ENCODE results near the gene LRRC73. TPM values are rescaled to one million over a fixed set of nuclear protein-coding genes. Genes with fewer than 3 reads are reported as not detected.

Gene LRRC73
- total and polyA plus RNA-seq, 2 of the 8 experiments (the other 6 are each of a cell fraction or from before 2014, with no cell fraction given) = 0.24 to 0.26 TPM

GRCh38 chr6:43493230-43493629 lies 16.9 kb downstream of the LRRC73 start:
- Histone ChIP-seq H2BK5ac (ENCODE audit: low read depth, low read length) (no peak overlapping the region), H2AFZ (ENCODE audit: low read length) (no peak overlapping the region), H4K5ac (ENCODE audit: insufficient read length, low read depth, low read length) (no peak overlapping the region), H4K20me1 (replicated peaks in 1 of 2; ENCODE audit: control insufficient read depth in 1 of 2, insufficient read depth in 2 of 2, low read length in 2 of 2) (peaks cover 19 to 41% of the 10 kb centered on the region in 2 experiments), H4K8ac (ENCODE audit: extremely low read depth, insufficient read depth, low read length) (no peak overlapping the region), H3K36me3 (ENCODE audit: control insufficient read depth in 2 of 4, insufficient read depth in 4 of 4, low read length in 3 of 4) (peaks cover 0 to 2% (median 0%) of the 10 kb centered on the region in 4 experiments; a peak in 3 of 8 replicates), H3K27ac (ENCODE audit: low read depth, low read length) (no peak overlapping the region), H3K4ac (replicated peaks; ENCODE audit: insufficient read length, low read depth, low read length) (no peak overlapping the region), H3K23ac (ENCODE audit: insufficient read length) (no peak overlapping the region), H2AK5ac (ENCODE audit: low read depth, low read length) (no peak overlapping the region), H2BK12ac (ENCODE audit: low read depth, low read length) (no peak overlapping the region), H3K9ac (replicated peaks in 1 of 4; ENCODE audit: extremely low read depth in 1 of 4, low read depth in 3 of 4, low read length in 3 of 4) (peak overlapping the region in 1 of 4 experiments; percentile 37; a peak in 1 of 7 replicates), H3K4me2 (ENCODE audit: insufficient read depth in 1 of 2, low read depth in 2 of 2, low read length in 2 of 2) (no peak overlapping the region), H3K14ac (ENCODE audit: insufficient read length) (no peak overlapping the region), H3K79me2 (ENCODE audit: control insufficient read depth in 1 of 2, insufficient read depth in 2 of 2, low read length in 2 of 2) (peaks cover 4 to 51% of the 10 kb centered on the region in 2 experiments; a peak in 3 of 4 replicates), H3K4me1 (replicated peaks in 1 of 4; ENCODE audit: control insufficient read depth in 3 of 4, insufficient read depth in 4 of 4, low read length in 3 of 4) (peaks cover 7 to 19% (median 15%) of the 10 kb centered on the region in 4 experiments), H3K4me3 (ENCODE audit: extremely low read depth in 1 of 4, insufficient read depth in 2 of 4, low read depth in 3 of 4, low read length in 4 of 4) (no peak overlapping the region), H3K56ac (replicated peaks; ENCODE audit: insufficient read length, low read depth, low read length) (no peak overlapping the region), H2BK15ac (ENCODE audit: low read length) (no peak overlapping the region), H3K23me2 (ENCODE audit: low read depth, low read length) (no peaks in the 10 kb centered on the region), H2BK120ac (replicated peaks; ENCODE audit: low read depth, low read length) (no peak overlapping the region), H3K18ac (ENCODE audit: extremely low read depth, low read length) (no peak overlapping the region), H4K91ac (replicated peaks; ENCODE audit: insufficient read length, low read length) (no peak overlapping the region), H2BK20ac (ENCODE audit: low read length) (no peak overlapping the region), H3K79me1 (ENCODE audit: low read depth, low read length) (peaks cover 31% of the 10 kb centered on the region), H3K9me3 (ENCODE audit: insufficient read depth in 2 of 2, low read depth in 1 of 2, low read length in 1 of 2) (no peaks in the 10 kb centered on the region), H3K27me3 (replicated peaks in 1 of 4; ENCODE audit: control insufficient read depth in 3 of 4, extremely low read depth in 1 of 4, insufficient read depth in 3 of 4, low read length in 3 of 4) (no peaks in the 10 kb centered on the region)
- WGBS, 2 experiments (ENCODE audit: extremely low coverage in 1 of 2, insufficient coverage in 1 of 2, insufficient read length in 1 of 2, insufficient replicate concordance in 2 of 2, low coverage in 1 of 2, low lambda C conversion rate in 2 of 2, missing lambda C conversion rate in 1 of 2) = 77% methylated on average over 2 of the region's 2 CpGs; no CpG with 5 or more reads in 1 of the 2 experiments
- FAIRE-seq (no peak), DNase-seq (ENCODE audit: low read depth in 1 of 2, low spot score in 2 of 2) (no peak)
- ChIA-PET CTCF (ENCODE audit: partially characterized antibody) (interaction anchor here (1.0 to 32.9 kb wide), 7 partner anchors 7 to 115 kb away, joined by 3 to 536 read pairs (median 4); partner anchors contain the start of genes ABCC10, DLK2, LRRC73 and TJAP1), POLR2A (ENCODE audit: partially characterized antibody) (interaction anchor here (1.2 to 5.6 kb wide), 6 partner anchors 9 to 37 kb away, joined by 3 to 27 read pairs (median 6); partner anchors contain the start of genes POLR1C, TJAP1 and YIPF3)
- TF ChIP-seq SP4 (IDR thresholded peaks at IDR 0.05; ENCODE audit: low read length) (no peak), SIX5 (IDR thresholded peaks at IDR 0.05; ENCODE audit: low read depth, low read length) (no peak), EGR1 (IDR thresholded peaks at IDR 0.05; ENCODE audit: borderline replicate concordance, low read depth, low read length) (no peak), CHD1 (IDR thresholded peaks at IDR 0.05; ENCODE audit: low read depth, low read length) (no peak), KDM5A (IDR thresholded peaks at IDR 0.05; ENCODE audit: low read length) (no peak), NRF1 (IDR thresholded peaks at IDR 0.05; ENCODE audit: low read depth, low read length) (no peak), TCF12 (IDR thresholded peaks at IDR 0.05; ENCODE audit: low read depth, low read length) (no peak), RBBP5 (IDR thresholded peaks at IDR 0.05; ENCODE audit: borderline replicate concordance, low read depth, low read length) (no peak), CREB1 (IDR thresholded peaks at IDR 0.05) (no peak), HDAC2 (IDR thresholded peaks at IDR 0.05; ENCODE audit: borderline replicate concordance in 1 of 2, low read depth in 2 of 2, low read length in 2 of 2) (no peak), CTCF (IDR thresholded peaks at IDR 0.05; ENCODE audit: control extremely low read depth in 1 of 3, insufficient read depth in 1 of 3, low read depth in 1 of 3, low read length in 3 of 3) (no peak), SAP30 (IDR thresholded peaks at IDR 0.05; ENCODE audit: insufficient read depth, insufficient replicate concordance, low read length) (no peak)
